Activated CD4-positive, CD25-positive, alpha-beta regulatory T cell (primary cell): ENCODE data around the gene PLTP.
"Not testable (repeated sequence)": the region's sequence is repeated elsewhere in the genome, so short reads cannot be mapped to it uniquely, and the experiment has no call there.

Experiments
- DNase-seq, 4 experiments: peaks; one replicate each; lab custom pipeline; 2025; lab: John Stamatoyannopoulos, UW

PLTP gene, protein sequence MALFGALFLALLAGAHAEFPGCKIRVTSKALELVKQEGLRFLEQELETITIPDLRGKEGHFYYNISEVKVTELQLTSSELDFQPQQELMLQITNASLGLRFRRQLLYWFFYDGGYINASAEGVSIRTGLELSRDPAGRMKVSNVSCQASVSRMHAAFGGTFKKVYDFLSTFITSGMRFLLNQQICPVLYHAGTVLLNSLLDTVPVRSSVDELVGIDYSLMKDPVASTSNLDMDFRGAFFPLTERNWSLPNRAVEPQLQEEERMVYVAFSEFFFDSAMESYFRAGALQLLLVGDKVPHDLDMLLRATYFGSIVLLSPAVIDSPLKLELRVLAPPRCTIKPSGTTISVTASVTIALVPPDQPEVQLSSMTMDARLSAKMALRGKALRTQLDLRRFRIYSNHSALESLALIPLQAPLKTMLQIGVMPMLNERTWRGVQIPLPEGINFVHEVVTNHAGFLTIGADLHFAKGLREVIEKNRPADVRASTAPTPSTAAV

DNA sequence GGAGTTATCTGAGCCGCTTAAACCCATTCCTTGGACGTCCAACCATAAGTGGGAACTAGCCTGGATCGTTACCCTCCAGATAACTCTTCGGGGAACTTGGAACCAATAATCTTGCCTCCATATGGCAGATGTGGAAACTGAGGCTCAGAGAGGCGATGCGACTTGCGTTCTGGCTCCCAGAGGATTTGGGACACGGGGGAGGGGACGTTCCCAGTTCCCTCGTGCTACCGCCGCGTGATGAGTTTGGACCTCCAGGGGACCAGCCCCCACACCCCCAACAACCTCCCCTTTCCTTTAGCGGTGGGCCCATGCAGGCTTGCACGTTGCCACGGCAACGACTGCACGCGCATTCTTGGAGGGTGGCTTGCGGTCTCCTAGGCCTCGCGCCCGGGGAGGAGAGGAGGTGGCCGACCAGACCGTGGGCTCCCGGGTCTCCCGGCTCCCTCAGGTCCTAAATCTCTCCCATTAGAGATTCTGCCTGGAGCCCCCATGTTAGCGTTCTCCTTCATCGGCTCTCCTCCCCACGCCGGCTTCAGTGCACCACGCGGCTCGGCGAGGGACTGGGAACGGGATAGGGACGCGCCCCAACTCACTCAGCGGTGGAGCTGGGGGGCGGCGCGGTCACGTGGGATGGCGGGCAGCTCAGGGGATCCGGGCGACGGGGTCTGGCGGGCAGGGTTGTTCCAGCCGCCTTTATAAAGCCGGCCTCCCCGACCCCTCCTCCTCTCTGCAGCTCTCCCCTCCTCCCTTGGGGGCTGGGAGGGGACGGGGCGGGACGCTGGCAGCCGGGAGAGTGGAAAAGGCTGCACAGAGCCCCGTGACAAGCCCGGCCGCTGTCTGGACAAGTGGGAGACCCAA, at the start of gene PLTP:
PLTP (minus strand) TSS at position 670 of the 858 bp plus-strand sequence. CDS start 703 bp downstream, outside the sequence.
- peak in 1 of 4 experiments; percentile 10 for DNase-seq

DNA sequence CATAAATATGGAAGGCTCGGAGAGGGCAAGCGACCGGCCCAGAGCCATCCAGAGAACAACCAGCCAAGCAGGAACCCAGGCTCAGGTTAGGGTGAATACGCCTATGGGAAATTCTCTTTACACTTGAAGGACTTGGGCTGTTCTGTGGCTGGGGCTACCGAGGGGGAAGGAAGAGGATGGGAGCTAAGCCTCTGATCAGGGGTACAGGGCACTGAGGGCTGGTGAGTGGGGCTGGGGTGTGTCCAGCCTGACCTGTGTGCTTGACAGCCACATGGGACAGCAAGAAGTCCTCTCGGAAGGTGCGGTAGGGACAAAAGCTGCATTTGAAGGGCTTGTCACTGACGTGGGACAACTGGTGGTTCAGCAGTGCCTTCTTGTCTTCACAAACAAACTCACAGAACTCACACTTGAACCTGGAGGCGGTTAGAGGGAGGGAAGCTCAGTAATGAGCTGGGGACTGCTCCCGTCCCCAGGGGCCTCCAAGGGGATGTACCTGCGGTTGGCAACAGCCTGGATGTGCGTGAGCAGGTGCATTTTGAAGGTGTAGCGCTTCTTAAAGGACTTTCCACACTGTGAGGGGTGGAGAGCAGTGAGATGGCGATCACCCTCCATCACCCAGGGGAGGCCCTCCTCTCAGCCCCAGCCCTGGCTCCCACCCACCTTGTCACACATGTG, 48.1 kb upstream of the PLTP start:
- no peak for DNase-seq

DNA sequence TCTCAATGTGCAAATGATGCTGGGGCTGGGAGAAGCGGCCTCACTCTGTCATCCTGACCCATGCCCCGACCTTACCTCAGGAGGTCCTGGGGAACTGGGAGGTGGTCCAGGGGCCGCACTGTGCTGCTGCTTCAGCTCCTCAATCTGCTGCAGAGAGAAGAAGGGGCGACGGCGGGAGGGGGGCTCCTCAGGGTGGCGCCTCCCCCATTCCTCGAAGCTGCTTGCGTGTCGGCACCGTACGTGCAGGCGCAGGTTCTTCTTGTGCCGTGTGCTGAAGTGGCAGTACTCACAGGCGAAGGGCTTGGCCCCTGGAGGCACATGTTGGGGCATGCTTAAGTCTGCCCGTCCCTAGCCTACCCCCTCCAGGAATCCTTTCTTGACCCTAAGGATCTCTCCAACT, 47.2 kb upstream of the PLTP start:
- no peak for DNase-seq

DNA sequence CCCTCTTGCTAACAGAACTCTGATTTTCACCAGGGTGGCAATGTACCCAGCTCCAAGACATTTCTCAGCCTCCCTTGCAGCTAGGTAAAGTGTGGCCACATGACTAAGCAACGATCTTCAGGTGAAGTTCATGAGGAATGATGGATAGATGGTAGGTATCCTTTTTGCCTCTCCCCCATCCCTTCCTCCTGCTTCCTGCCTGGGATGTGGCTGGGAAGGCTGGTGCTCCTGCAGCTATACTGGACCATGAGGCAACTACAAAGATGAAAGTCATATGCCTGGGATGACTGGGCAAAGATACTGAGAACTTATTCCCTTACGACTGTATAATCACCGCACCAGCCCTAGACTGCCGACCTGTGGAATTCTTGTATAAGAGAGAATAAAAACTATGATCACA, 46.6 kb upstream of the PLTP start:
- no peak for DNase-seq

DNA sequence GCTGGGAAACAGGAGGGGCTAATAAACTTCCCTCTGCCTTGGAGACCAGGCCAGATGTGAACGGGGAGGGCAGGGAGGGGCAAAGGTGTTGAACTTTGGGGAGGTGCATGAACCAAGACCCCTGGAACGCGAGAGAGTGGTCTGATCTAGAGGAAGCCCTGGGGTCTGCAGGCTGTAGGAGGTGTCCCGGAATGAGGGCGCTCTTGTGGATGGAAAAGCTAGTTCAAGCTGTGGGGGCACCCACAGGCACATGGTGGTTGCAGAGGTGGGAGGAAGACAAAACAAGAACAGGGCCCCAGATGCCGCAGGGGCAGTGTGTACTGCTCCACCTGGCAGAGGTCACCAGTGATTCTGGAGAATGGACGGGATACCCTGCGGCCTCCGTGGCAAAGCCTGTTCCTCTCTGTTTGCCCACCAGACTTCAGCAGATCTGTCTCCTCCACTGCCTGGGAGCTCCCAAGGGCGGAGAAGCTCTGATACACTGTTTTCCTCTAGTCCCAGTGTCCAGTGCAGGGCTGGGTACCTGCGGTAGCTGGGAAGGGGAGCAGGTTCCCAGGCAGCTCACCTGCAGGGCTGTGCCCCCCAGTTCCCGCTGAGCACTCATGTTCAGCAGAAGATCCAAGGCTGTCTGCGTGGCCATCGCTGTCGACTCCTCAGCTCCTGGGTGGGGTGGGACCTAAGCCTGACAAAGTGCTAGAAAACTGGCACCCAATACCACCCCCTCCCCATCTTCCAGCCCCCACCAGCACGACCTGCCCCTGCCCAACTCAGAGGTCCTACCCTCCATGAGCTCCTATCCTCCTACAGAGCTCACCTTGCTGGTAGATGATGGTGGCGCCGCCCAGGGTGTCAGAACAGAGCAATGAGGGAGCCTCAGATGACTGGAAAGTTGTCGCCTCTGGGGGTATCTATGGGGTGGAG, 45.3 kb upstream of the PLTP start:
- no peak for DNase-seq

DNA sequence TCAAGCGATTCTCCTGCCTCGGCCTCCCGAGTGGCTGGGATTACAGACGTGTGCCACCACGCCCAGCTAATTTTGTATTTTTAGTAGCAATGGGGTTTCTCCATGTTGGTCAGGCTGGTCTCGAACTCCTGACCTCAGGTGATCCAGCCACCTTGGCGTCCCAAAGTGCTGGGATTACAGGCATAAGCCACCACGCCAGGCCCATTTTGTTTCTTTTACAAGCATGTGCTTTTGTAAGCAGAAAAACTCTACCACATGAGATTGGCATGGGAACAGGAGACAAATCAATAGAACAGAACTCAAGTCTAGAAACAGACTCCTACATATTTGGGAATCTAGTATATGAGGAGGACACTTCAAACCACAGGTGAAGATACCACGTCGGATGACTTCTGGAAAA, 44.4 kb upstream of the PLTP start:
- DNase-seq, result not testable (repeated sequence)

DNA sequence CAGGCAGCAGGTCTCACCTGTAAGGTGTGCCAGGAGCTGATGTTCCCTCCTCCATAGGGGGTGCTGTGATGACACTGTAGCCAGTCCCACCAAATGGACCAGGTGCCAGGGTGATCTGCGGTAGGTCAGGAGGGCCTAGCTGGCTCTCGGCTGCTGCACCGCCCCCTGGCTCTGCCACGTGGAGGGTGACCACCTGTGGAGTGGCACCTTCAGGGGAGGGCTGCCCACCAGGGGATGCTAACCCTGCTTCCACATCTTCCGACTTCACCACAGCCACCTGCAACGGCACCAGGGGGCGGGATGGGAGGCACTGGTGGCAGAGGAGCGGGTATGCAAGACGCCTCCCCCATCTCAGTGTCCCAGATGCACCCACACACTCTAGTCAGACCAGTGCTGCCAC, 41.7 kb upstream of the PLTP start:
- DNase-seq, result no peak

DNA sequence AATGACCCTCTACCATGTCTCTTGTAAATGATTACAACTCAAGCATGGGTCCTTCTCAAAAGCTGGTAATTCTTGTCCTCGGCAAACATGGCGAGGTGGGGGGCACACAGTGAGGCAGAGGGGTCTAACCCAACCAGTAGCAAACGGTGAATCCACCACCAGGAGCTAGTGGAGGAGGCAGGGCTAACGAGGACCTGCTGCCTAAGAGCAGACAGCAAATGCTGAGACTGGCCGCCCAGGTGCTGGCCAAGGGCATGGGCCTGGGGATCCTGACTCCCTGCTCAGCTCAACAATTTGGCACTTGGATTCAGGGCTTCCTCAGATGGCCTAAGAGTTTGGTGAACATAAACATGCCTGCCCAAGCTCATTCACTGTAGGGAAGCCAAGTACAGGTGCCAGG, 40.9 kb upstream of the PLTP start:
- no peak for DNase-seq

DNA sequence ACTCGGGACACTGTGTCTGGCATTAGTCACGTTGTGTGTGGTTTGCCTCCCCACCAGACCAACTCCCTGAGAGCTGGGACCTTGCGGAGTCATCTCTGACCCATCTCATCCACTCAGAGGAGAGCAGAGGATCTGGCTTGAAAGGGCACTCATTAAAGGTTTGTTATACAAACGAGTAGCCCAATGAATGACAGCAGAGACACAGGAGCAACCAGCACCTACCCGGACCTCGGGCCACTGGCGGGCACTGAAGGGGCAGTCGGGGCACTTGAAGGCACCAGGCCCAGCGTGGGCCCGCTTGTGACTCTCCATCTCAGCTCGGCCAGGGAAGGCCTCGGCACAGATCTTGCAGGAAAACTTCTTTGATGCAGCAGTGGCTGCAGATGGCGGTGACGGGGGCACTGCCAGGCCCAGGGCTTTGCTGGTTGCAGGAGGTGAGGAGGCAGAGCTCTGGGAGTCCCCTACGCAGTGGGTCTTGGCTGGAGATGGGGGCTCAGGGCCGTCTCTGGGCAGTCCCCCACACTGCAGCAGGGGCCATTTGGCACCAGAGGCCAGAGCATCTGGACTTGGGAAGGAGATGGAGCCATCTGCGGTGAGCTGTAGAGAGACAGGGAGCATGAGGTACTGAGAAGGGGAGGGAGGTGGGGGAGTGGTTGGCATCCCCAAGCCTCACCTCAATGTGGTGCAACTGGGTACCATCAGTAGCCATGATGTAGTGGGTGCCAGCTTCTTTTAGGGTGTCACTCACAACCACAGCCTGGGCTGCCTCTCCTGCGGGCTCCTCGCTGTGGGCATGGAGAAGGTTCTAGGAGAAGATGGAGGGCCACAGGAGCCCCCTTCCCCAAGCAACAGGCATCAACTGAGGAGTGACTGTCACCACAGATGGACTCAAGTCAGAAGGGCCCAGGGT, 40.2 kb upstream of the PLTP start:
- no peak for DNase-seq

DNA sequence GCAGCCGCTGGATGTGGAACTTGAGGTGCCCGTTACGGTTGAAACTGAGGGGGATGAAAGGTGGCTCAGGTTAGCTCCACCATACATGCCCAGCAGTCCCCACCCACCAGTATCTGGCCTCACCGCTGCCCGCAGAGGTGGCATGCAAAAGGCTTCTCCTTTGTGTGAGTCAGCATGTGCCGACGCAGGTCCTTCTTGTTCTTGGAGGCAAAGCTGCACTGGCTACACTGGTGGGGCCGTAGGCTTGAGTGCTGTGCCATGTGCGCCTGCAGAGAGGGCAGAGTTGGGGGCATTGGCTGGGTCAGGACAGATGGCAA, 38.3 kb upstream of the PLTP start:
- no peak for DNase-seq

DNA sequence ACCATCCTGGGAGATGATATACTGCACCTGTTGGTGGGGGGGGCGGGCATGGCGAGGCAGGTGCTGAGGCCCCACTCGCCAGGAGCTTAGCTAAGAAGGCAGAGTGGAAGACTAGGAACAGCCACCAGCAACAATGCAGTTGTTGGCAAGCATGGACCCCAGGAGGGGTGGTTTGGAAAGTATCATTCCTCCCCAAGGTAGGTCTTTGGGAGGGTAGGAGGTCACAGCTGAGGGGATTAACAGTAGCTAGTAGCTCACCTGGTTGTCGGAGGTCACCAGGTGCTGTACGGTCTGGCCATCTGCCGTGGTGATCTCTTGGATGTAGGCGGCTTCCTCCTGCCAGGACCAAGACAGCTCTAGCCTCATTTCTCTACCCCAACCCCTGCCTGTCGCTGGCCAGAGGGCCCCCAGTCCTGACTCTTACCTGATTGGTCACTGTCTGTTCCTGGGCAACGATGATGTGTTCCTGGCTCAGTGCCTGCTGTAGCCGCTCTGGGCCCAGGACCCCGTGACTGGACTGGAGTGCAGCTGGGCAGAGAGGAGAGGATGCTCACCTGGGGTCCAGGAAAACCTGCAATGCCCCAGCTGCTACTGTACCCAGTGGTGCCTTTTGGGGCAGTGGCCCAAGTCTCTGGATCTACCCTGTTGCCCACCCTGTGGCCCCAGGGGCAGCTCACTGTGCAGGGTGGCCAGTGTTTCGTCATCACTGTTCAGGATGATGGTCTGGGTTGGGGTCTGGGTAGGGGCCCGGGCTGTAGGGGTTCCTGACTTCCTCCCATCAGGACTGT, 37.8 kb upstream of the PLTP start:
- no peak for DNase-seq

DNA sequence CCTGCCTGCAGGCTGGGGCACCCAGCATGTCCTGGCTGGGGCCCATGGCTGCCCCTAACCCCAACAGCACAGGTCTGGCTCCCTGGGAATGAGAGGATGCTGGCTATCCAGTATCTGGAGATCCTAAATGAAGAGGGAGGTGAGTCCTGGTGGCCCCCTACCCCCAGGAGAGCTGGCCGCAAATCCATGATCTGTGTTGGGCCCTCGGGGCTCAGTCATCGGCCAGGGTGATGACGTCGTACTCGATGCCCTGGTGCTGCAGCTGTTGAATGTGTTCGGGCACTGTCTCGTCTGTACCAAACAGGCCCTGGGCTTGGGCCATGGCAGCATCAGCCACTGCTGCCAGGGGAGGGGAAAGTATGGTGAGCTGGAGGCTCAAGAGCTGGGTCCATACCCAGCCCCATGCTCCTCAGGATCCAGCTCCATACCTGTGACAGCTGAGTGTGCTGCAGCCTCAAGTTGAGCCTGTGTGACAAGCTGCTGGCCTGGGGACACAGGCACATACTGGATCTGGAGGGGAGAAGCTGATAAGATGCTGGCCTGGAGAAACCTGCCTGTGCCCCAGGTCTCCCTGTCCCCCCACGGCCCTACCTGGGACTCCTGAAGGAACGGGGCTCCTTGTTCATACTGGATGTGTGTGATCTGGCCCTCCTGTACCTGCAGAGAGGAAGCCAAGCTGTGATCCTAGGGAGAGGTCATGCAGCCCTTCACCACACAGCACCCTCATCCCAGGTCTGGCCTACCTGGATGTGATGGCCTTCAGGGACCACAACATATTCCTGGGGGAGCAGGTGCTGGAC, 37.0 kb upstream of the PLTP start:
- DNase-seq, result no peak

DNA sequence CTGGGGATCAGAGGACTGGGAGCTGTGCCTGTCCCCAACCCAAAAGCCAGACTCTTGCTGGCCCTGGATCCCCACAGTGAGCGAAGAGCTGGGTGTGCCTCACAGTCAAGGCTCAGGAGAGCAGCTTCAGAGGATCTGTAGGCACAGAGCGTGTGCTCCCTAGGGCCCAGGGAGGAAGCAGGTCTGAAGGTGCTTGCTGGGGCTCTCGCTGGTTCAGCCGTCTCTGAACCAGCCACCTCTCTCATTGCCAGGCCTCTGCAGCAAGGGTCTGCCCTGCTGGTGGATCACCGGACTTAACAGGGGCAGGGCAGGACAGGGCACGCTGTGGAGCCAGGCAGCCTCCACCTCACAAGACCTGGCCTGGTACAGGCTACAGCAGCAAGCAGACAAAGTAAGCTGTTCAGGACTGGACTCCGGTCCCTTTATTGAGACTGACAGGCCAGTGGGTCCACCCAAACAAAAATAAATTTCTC, 36.3 kb upstream of the PLTP start:
- DNase-seq, result no peak

DNA sequence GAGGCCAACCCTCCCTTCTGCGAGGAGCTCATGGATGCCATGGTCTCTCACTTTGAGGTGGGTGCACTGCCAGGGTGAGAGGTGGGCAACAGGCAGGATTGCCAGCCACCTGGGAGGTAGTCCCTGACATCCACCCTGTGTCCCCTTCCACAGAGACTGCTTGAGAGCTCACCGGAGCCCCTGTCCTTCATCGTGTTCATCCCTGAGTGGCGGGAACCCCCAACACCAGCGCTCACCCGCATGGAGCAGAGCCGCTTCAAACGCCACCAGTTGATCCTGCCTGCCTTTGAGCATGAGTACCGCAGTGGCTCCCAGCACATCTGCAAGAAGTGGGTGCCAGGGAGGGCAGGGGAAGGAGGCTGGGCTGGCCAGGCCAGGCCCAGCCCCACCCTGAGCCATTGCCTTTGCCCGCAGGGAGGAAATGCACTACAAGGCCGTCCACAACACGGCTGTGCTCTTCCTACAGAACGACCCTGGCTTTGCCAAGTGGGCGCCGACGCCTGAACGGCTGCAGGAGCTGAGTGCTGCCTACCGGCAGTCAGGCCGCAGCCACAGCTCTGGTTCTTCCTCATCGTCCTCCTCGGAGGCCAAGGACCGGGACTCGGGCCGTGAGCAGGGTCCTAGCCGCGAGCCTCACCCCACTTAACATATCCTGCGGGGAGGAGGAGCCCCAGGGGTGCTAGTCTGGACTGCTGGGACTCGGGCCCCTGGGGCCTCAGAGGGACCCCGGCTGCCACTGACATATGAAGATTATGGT, 35.3 kb upstream of the PLTP start:
- no peak for DNase-seq

DNA sequence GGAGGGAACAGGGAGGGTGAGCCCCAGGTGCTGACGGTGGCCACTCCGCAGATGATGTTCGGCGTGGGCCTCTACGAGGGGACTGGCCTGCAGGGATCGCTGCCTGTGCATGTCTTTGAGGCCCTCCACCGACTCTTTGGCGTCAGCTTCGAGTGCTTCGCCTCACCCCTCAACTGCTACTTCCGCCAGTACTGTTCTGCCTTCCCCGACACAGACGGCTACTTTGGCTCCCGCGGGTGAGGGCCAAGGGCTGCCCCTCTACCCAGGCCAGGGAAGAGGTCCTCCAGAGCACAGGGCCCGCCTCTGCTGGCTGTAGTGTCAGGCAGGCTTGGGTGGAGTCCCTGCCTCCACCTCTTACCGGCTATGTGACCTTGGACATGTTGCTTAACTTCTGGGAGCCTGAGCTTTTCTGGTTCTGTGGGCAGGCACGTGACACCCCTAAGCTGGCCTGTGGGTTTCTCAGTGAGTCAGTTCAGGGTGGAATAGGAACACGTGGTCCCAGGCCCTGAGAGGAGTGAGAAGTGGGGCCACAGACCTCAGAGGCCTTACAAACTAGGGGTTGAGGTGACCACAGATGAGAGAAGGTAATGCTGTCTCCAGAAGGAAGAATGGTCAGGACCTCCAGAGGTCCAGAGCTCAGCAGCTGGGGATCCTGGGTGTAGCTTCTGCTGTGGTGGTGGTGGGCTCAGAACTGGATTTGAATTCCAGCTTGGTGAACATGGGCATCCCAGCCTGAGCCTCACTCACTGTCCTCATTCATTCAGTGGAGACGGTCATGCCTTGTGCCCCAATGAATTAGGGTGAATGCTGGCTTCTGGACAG, 34.4 kb upstream of the PLTP start:
- DNase-seq, result no peak

DNA sequence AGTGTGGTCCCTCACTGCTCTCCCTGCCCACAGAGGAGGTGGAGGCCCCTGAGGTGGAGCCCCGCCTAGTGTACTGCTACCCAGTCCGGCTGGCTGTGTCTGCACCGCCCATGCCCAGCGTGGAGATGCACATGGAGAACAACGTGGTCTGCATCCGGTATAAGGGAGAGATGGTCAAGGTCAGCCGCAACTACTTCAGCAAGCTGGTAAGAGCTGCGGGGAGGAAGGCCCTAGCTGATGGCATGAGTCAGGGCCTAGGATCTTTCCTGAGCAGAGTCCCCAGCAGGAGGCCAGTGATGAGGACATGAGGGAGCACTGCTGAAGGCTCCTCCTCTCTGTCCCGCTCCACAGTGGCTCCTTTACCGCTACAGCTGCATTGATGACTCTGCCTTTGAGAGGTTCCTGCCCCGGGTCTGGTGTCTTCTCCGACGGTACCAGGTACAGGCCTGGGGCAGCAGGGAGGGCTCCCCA, 33.8 kb upstream of the PLTP start:
- DNase-seq, result no peak
